ENCODE results near the gene RAB3GAP1. TPM values are rescaled to one million over a fixed set of nuclear protein-coding genes. Genes with fewer than 3 reads are reported as not detected.

RAB3GAP1 gene
- total RNA-seq (10 to 100 TPM; 37.7 to 52.7 (median 42.9) TPM), polyA plus RNA-seq (10 to 100 TPM; 24.5 to 45.4 (median 28.2) TPM)
- long read RNA-seq, donor 1, full-length matches to known transcripts, result 10 of 25 reads
- long read RNA-seq, donor 1, partial matches to known transcripts, result 9 of 25 reads
- long read RNA-seq, donor 1, other reads (novel, unspliced or antisense), result 6 of 25 reads
- long read RNA-seq, donor 2, full-length matches to known transcripts, result 15 of 39 reads
- long read RNA-seq, donor 2, partial matches to known transcripts, result 11 of 39 reads
- long read RNA-seq, donor 2, other reads (novel, unspliced or antisense), result 13 of 39 reads

DNA sequence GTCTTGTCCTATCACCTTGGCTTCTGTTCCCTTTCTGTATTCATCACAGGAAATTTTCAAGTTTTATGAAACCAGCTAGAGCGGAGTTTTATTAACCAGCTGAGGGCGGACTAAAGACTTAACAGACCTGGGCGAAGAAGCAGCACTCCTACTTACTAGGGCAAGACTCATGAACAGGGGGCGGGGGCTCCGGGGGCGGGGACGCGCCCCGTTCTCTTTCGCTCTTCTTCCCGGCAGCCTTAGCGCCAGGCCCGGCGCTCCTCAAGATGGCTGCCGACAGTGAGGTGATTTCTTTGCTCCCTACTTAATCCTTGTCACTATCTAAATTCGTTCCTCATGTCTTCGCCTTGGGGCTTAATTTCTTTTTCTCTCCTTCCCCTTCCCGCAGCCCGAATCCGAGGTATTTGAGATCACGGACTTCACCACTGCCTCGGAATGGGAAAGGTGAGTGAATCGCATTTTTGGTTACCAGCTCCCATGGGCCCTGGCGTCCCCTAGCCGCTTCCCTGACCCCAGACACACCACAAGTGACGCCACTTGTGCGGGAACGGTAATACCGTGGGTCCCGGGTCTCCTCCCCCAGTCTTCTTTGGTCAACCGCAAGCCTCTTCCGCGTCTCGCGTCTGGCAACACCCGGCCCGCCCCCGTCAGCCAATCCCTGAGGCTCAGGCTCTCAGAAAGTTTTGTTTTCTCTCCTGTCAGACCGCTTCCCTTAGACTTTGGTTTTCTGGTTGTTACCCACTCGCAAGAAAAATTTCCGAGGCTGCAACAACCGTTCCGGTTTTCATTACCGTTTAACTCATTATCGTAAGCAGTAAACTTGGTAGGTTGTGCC is at the start of gene RAB3GAP1:
TSS of gene RAB3GAP1 (plus strand) at position 251 of the 835 bp plus-strand sequence. CDS start at position 267, 16 bp downstream.
- DNase-seq, result peak; percentile 69 to 81
- intact Hi-C loops (cut with DNase I), result loop anchor here in 1 of 2 donors (1.0 to 5.0 kb wide), 2 partner anchors 45 to 134 kb away; partner anchors contain the start of gene CCNT2
- peaks cover 32% of the 10 kb centered on the region for H3K4me1 ChIP-seq
- H3K27me3 ChIP-seq (ENCODE audit: insufficient read depth in 3 of 3, low read length in 2 of 3), result no peaks in the 10 kb centered on the region
- peak within 1 kb of the TSS; percentile 85 for H3K4me3 ChIP-seq
- 0% methylated on average over 44 to 45 of the region's 45 CpGs for WGBS, 3 donors
- peak; percentile 88 to 95 (median 90) for ATAC-seq
- TF ChIP-seq, protein P1, sequence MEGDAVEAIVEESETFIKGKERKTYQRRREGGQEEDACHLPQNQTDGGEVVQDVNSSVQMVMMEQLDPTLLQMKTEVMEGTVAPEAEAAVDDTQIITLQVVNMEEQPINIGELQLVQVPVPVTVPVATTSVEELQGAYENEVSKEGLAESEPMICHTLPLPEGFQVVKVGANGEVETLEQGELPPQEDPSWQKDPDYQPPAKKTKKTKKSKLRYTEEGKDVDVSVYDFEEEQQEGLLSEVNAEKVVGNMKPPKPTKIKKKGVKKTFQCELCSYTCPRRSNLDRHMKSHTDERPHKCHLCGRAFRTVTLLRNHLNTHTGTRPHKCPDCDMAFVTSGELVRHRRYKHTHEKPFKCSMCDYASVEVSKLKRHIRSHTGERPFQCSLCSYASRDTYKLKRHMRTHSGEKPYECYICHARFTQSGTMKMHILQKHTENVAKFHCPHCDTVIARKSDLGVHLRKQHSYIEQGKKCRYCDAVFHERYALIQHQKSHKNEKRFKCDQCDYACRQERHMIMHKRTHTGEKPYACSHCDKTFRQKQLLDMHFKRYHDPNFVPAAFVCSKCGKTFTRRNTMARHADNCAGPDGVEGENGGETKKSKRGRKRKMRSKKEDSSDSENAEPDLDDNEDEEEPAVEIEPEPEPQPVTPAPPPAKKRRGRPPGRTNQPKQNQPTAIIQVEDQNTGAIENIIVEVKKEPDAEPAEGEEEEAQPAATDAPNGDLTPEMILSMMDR (IDR thresholded peaks at IDR 0.05), result no peak
- H3K36me3 ChIP-seq (ENCODE audit: insufficient read depth in 1 of 2, low read depth in 1 of 2), result peaks cover 0 to 4% of the 10 kb centered on the region in 2 donors
- H3K9me3 ChIP-seq, result no peaks in the 10 kb centered on the region
- H3K27ac ChIP-seq, result peak within 1 kb of the TSS; percentile 95

DNA sequence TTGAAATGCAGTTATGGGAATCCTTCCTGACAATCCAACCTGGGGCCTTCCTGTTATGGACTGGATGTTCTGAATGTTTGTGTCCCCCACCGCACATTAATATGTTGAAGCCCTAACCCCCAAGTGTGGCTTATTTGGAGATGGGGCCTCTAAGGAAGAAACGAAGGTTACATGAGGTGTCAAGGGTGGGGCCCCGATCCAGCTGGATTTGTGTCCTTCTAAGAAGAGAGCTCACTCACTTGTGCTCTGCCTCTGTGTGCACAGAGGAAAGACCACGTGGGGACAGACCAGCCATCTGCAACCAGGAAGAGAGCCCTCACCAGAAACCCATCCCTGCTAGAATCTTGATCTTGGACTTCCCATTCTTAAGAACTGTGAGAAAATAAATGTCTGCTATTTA is 49.3 kb upstream of the RAB3GAP1 start:
- DNase-seq, result no peak
- 73 to 83% (median 76%) methylated on average over 4 of the region's 4 CpGs for WGBS, 3 donors
- ATAC-seq, result no peak
- Histone ChIP-seq H3K27ac (no peak overlapping the region), H3K36me3 (ENCODE audit: insufficient read depth in 1 of 2, low read depth in 1 of 2) (no peaks in the 10 kb centered on the region), H3K4me1 (no peaks in the 10 kb centered on the region), H3K9me3 (no peaks in the 10 kb centered on the region), H3K27me3 (ENCODE audit: insufficient read depth in 3 of 3, low read length in 2 of 3) (peaks cover 2 to 5% (median 3%) of the 10 kb centered on the region in 3 donors), H3K4me3 (no peak overlapping the region)
- intact Hi-C loops (cut with DNase I), result loop anchor here (5.0 to 10.0 kb wide), 2 partner anchors 112 to 714 kb away; no protein-coding TSS in a partner anchor
- TF ChIP-seq, protein P1 (IDR thresholded peaks at IDR 0.05), result no peak

DNA sequence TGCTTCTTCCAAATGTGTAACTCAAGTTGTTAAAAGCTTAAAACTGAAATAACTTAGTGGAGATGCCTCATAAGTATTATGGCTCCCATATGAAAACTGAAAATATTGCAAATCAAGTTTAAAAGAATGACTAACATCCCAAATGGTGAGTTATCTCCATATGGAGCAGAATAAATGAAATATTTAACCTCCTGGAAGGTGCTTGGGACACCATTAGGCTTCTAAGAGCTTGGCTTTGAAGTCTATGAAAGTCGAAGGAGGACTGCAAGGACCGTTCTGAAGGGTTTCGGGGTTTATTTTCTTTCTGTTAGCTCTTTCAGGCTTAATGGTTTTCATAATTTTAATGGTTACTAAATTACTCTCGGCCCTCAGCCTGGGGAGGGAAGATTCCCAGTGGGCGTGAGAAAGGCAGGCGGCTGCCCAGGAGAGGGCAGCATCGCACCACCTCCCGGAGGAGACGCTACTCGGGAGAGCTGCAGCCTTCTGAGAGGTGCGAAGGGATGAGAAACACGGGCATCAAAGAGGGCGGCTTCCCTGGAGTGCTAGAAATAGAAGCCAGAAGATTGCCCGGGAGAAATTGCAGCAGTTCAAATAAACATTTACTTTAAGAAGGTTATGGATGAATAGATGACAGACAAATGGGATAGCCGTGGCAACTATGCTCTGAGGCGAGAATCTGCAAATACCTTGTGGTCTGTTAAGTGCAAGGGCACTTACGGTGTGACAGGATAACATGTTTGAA is 47.9 kb upstream of the RAB3GAP1 start:
- H3K9me3 ChIP-seq, result no peaks in the 10 kb centered on the region
- intact Hi-C loops (cut with DNase I), result loop anchor here (2.0 to 10.0 kb wide), 3 partner anchors 111 to 713 kb away; no protein-coding TSS in a partner anchor
- TF ChIP-seq, protein P1 (IDR thresholded peaks at IDR 0.05), result peak; percentile 91
- H3K4me1 ChIP-seq, result no peaks in the 10 kb centered on the region
- H3K27ac ChIP-seq, result no peak overlapping the region
- peaks cover 2 to 13% (median 3%) of the 10 kb centered on the region in 3 donors for H3K27me3 ChIP-seq (ENCODE audit: insufficient read depth in 3 of 3, low read length in 2 of 3)
- H3K36me3 ChIP-seq (ENCODE audit: insufficient read depth in 1 of 2, low read depth in 1 of 2), result no peaks in the 10 kb centered on the region
- 10 to 11% (median 10%) methylated on average over 17 of the region's 17 CpGs for WGBS, 3 donors
- ATAC-seq (peak; percentile 92 to 99 (median 96)), DNase-seq (peak; percentile 69 to 82)
- no peak overlapping the region for H3K4me3 ChIP-seq

DNA sequence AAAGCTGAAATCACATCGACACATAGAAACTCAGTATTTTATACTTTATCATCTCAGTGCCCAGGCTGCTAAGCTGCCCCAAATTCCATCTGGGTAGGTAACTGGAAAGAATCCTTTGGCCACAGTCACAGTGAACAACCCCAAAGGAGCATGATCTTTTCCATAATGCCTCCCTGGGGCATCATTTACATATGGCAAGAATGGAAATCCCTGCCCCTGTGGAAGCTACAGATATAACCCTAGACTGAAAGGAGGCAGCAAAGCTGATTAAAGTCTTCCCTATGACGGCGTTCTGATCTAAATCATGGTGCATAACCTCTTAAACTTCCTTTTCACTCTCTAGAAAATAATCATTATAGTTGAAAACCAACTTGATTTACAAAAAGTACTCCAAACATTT is 46.3 kb upstream of the RAB3GAP1 start:
- H3K9me3 ChIP-seq, result no peaks in the 10 kb centered on the region
- WGBS, 3 donors, result 17 to 30% (median 29%) methylated on average over 3 of the region's 3 CpGs
- no peak overlapping the region for H3K4me3 ChIP-seq
- intact Hi-C loops (cut with DNase I), result loop anchor here in 1 of 2 donors (2.0 to 10.0 kb wide), 3 partner anchors 47 to 705 kb away; partner anchors contain the start of gene RAB3GAP1
- peaks cover 2 to 13% (median 3%) of the 10 kb centered on the region in 3 donors for H3K27me3 ChIP-seq (ENCODE audit: insufficient read depth in 3 of 3, low read length in 2 of 3)
- H3K4me1 ChIP-seq, result no peaks in the 10 kb centered on the region
- TF ChIP-seq, protein P1 (IDR thresholded peaks at IDR 0.05), result no peak
- ATAC-seq (no peak), DNase-seq (no peak)
- no peaks in the 10 kb centered on the region for H3K36me3 ChIP-seq (ENCODE audit: insufficient read depth in 1 of 2, low read depth in 1 of 2)
- H3K27ac ChIP-seq, result no peak overlapping the region
